Upper lobe of right lung (tissue), 1 donor: ENCODE data around the gene NAV3. TPM values are rescaled to one million over a fixed set of nuclear protein-coding genes. Genes with fewer than 3 reads are reported as not detected.

Experiments used
- ATAC-seq: fragments of 200-7000 bp; cut with Tn5 transposase; one replicate; pipeline ENCODE4 v1.9.1; 2020; ENCODE audit warnings: mild to moderate bottlenecking, moderate library complexity
- DNase-seq: peaks from one replicate; pipeline ENCODE4 v3.0.0-alpha.2; 2020
- H3K27ac ChIP-seq: fragments of 200-600 bp; one replicate; pipeline ENCODE4 v1.8.0; 2022
- H3K27me3 ChIP-seq: fragments of 200-600 bp; one replicate; pipeline ENCODE4 v1.8.0; 2022; ENCODE audit warnings: mild to moderate bottlenecking
- H3K36me3 ChIP-seq: fragments of 200-600 bp; one replicate; pipeline ENCODE4 v1.8.0; 2022
- H3K4me1 ChIP-seq: fragments of 200-600 bp; one replicate; pipeline ENCODE4 v1.8.0; 2022
- H3K4me3 ChIP-seq: fragments of 200-600 bp; one replicate; pipeline ENCODE4 v1.8.0; 2022; ENCODE audit warnings: mild to moderate bottlenecking
- H3K9me3 ChIP-seq: fragments of 200-600 bp; one replicate; pipeline ENCODE4 v1.8.0; 2022
- intact Hi-C: fragments of 100-400 bp; cut with DNase I; formaldehyde crosslinking; loops from one replicate; pipeline ENCODE4 v1.11.0; 2022
- total RNA-seq: library from RNA; stranded (reverse); fragmentation: NEBNext Ultra II Directional; extraction: Animal tissue kit (Norgen Biotek cat#: 25700); gene quantifications from one replicate; pipeline ENCODE4 v1.2.1, GENCODE V29; 2021
- TF ChIP-seq, protein P1 (sequence below): fragments of 200-600 bp; IDR thresholded peaks from one replicate; pipeline ENCODE4 v1.8.0; 2022; ENCODE audit warnings: antibody characterized with exemption
- donor health status: DM: no; HTN: yes; CAD: no; lungs with severe emphysema.

Gene NAV3
- total RNA-seq, 1 donor from 2014 or later = 17.8 TPM

DNA sequence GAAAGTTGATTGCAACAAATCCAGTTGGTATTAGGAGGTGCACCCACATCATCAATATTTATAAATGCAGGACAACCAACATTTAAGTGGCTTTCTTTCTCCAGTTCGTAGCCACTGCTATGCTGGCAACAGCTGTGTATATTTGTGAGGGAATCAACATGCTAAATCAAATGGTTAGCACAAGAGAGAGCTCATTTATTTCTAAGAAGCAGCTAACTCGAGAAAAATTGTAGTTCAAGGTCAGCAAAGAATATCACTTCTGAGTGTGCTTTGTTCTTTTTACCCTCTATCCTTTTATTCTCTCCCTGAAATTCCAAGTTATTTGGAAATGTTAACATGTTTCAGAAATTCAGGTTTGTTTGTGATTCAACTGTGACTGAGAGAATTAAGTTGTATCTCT lies 137.3 kb downstream of the NAV3 start:
- intact Hi-C loops = no loop called here
- Histone ChIP-seq H3K4me3 (no peak overlapping the region), H3K27ac (no peak overlapping the region), H3K9me3 (no peaks in the 10 kb centered on the region), H3K4me1 (no peaks in the 10 kb centered on the region), H3K36me3 (no peaks in the 10 kb centered on the region), H3K27me3 (no peaks in the 10 kb centered on the region)
- ATAC-seq (no peak), DNase-seq (no peak)
- TF ChIP-seq, protein P1, sequence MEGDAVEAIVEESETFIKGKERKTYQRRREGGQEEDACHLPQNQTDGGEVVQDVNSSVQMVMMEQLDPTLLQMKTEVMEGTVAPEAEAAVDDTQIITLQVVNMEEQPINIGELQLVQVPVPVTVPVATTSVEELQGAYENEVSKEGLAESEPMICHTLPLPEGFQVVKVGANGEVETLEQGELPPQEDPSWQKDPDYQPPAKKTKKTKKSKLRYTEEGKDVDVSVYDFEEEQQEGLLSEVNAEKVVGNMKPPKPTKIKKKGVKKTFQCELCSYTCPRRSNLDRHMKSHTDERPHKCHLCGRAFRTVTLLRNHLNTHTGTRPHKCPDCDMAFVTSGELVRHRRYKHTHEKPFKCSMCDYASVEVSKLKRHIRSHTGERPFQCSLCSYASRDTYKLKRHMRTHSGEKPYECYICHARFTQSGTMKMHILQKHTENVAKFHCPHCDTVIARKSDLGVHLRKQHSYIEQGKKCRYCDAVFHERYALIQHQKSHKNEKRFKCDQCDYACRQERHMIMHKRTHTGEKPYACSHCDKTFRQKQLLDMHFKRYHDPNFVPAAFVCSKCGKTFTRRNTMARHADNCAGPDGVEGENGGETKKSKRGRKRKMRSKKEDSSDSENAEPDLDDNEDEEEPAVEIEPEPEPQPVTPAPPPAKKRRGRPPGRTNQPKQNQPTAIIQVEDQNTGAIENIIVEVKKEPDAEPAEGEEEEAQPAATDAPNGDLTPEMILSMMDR = no peak

DNA sequence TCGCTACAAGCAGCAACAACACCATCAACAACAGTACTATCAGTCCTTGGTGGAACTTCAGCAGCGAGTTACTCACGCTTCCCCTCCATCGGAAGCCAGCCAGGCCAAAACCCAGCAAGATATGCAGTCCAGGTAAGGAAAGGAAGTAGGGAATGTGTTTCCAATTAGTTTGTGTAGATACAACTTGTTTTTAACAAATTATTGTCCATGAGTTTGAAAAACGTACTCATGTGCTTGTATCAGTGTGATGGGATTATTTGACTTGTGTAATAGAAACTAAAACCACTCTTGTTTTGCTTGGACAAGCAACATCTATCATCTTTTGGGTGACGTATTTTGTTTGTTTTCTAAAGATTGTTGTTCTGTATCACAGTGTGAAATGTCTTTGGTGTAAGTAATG lies 137.9 kb downstream of the NAV3 start:
- Histone ChIP-seq H3K4me1 (no peaks in the 10 kb centered on the region), H3K36me3 (no peaks in the 10 kb centered on the region), H3K4me3 (no peak overlapping the region), H3K27ac (no peak overlapping the region), H3K9me3 (no peaks in the 10 kb centered on the region), H3K27me3 (no peaks in the 10 kb centered on the region)
- DNase-seq (no peak), ATAC-seq (no peak)
- intact Hi-C loops = no loop called here
- TF ChIP-seq, protein P1 = no peak

GRCh38 chr12:77973579-77973978 lies 142.9 kb downstream of the NAV3 start:
- no peak for DNase-seq
- TF ChIP-seq, protein P1 = no peak
- Histone ChIP-seq H3K4me1 (no peaks in the 10 kb centered on the region), H3K4me3 (no peak overlapping the region), H3K27ac (no peak overlapping the region), H3K27me3 (no peaks in the 10 kb centered on the region), H3K36me3 (no peaks in the 10 kb centered on the region), H3K9me3 (no peaks in the 10 kb centered on the region)
- no peak for ATAC-seq
- intact Hi-C loops = no loop called here

GRCh38 chr12:77974645-77975044 lies 144.0 kb downstream of the NAV3 start:
- ATAC-seq = no peak

GRCh38 chr12:77979597-77980250 lies 149.0 kb downstream of the NAV3 start:
- Histone ChIP-seq H3K4me3 (no peak overlapping the region), H3K27me3 (no peaks in the 10 kb centered on the region), H3K36me3 (no peaks in the 10 kb centered on the region), H3K27ac (no peak overlapping the region), H3K4me1 (no peaks in the 10 kb centered on the region), H3K9me3 (no peaks in the 10 kb centered on the region)
- DNase-seq (no peak), ATAC-seq (no peak)
- intact Hi-C loops = no loop called here
- TF ChIP-seq, protein P1 = no peak

More at GRCh38 chr12:77974645-77975044, 144.0 kb downstream of the NAV3 start:
- Histone ChIP-seq H3K27ac (no peak overlapping the region), H3K4me1 (no peaks in the 10 kb centered on the region), H3K4me3 (no peak overlapping the region), H3K27me3 (no peaks in the 10 kb centered on the region), H3K9me3 (no peaks in the 10 kb centered on the region), H3K36me3 (no peaks in the 10 kb centered on the region)
- intact Hi-C loops = no loop called here
- no peak for DNase-seq
- TF ChIP-seq, protein P1 = no peak

- ATAC-seq (no peak), DNase-seq (no peak)
- Histone ChIP-seq H3K9me3 (no peaks in the 10 kb centered on the region), H3K27ac (no peak overlapping the region), H3K27me3 (no peaks in the 10 kb centered on the region), H3K4me1 (no peaks in the 10 kb centered on the region), H3K4me3 (no peak overlapping the region), H3K36me3 (no peaks in the 10 kb centered on the region)
- intact Hi-C loops = no loop called here
- TF ChIP-seq, protein P1 = no peak
Observed at GRCh38 chr12:77980782-77981181, 150.1 kb downstream of the NAV3 start.
